Loucy (cell line): ENCODE results near the gene ALOX15.

ENCODE experiments used
- H2AFZ ChIP-seq: fragments of 200-600 bp; sonication (generic); 2 replicates; pipeline ENCODE4 v1.6.0; 2016; ENCODE audit warnings: antibody characterized with exemption, mild to moderate bottlenecking, low read length, moderate library complexity
- H3F3A ChIP-seq: fragments of 200-600 bp; 2 replicates; pipeline ENCODE4 v1.6.0; 2016; ENCODE audit warnings: antibody characterized with exemption, low read depth, mild to moderate bottlenecking
- H3K27me3 ChIP-seq: fragments of 200-600 bp; sonication (generic); 2 replicates; pipeline ENCODE4 v1.6.1; 2014; ENCODE audit warnings: low read length, mild to moderate bottlenecking; ENCODE audit not compliant: insufficient read depth, poor library complexity, severe bottlenecking
- H3K36me3 ChIP-seq: fragments of 200-600 bp; sonication (generic); 2 replicates; pipeline ENCODE4 v1.6.1; 2016; ENCODE audit warnings: low read length; ENCODE audit not compliant: insufficient read depth
- H3K4me1 ChIP-seq: fragments of 200-600 bp; sonication (generic); 2 replicates; pipeline ENCODE4 v1.5.1; 2014; ENCODE audit warnings: low read length, mild to moderate bottlenecking; ENCODE audit not compliant: insufficient read depth, poor library complexity, severe bottlenecking
- H3K4me2 ChIP-seq: fragments of 200-600 bp; sonication (generic); 2 replicates; pipeline ENCODE4 v1.6.0; 2014; ENCODE audit warnings: antibody characterized with exemption, low read length, low read depth, mild to moderate bottlenecking; ENCODE audit not compliant: poor library complexity, severe bottlenecking
- H3K4me3 ChIP-seq: fragments of 200-600 bp; sonication (generic); 2 replicates; pipeline ENCODE4 v1.5.1; 2014; ENCODE audit warnings: low read length, mild to moderate bottlenecking, mixed read lengths; ENCODE audit not compliant: poor library complexity, severe bottlenecking
- H3K79me2 ChIP-seq: fragments of 200-600 bp; sonication (generic); 2 replicates; pipeline ENCODE4 v1.6.1; 2014; ENCODE audit warnings: low read length; ENCODE audit not compliant: insufficient read depth
- H3K9ac ChIP-seq: fragments of 200-600 bp; sonication (generic); 2 replicates; pipeline ENCODE4 v1.6.0; 2014; ENCODE audit warnings: mild to moderate bottlenecking, low read depth, low read length, moderate library complexity; ENCODE audit not compliant: poor library complexity, severe bottlenecking
- H3K9me2 ChIP-seq: fragments of 200-600 bp; sonication (generic); replicated peaks from 2 replicates; pipeline ENCODE4 v1.6.1; 2016; ENCODE audit warnings: low read depth, low read length, mixed read lengths
- H3K9me3 ChIP-seq: fragments of 200-600 bp; sonication (generic); 2 replicates; pipeline ENCODE4 v1.6.1; 2014; ENCODE audit warnings: mild to moderate bottlenecking, antibody characterized with exemption, low read length, low read depth; ENCODE audit not compliant: insufficient read depth
- H4K20me1 ChIP-seq: fragments of 200-600 bp; sonication (generic); 2 replicates; pipeline ENCODE4 v1.6.0; 2014; ENCODE audit warnings: antibody characterized with exemption, low read length, mild to moderate bottlenecking; ENCODE audit not compliant: insufficient read depth, poor library complexity, severe bottlenecking
- CTCF ChIP-seq: fragments of 200-600 bp; sonication (generic); conservative IDR thresholded peaks from 2 replicates; pipeline ENCODE4 v1.5.1; 2014; ENCODE audit warnings: mild to moderate bottlenecking, antibody characterized with exemption, low read length
- EZH2phosphoT487 ChIP-seq: fragments of 200-600 bp; IDR thresholded peaks from 2 replicates; pipeline ENCODE4 v1.6.1; 2018; ENCODE audit warnings: antibody characterized with exemption, mild to moderate bottlenecking, moderate library complexity, borderline replicate concordance

ALOX15 gene

GRCh38 chr17:4679658-4680057, 38.2 kb upstream of the ALOX15 start:
- Histone ChIP-seq H3K9ac (no peak overlapping the region), H3K79me2 (no peaks in the 10 kb centered on the region), H3K4me1 (no peaks in the 10 kb centered on the region), H2AFZ (no peak overlapping the region), H3K9me3 (no peaks in the 10 kb centered on the region), H3K4me3 (no peak overlapping the region), H3K27me3 (no peaks in the 10 kb centered on the region), H3K4me2 (no peak overlapping the region), H3K36me3 (peaks cover 84% of the 10 kb centered on the region), H4K20me1 (no peaks in the 10 kb centered on the region), H3F3A (no peaks in the 10 kb centered on the region), H3K9me2 (no peaks in the 10 kb centered on the region)
- TF ChIP-seq CTCF: no peak
- no peak for TF ChIP-seq EZH2phosphoT487

- Histone ChIP-seq H3K27me3 (no peaks in the 10 kb centered on the region), H3K4me3 (no peak overlapping the region), H3K4me1 (no peaks in the 10 kb centered on the region), H3K9me2 (no peaks in the 10 kb centered on the region), H3K9me3 (no peaks in the 10 kb centered on the region), H3K79me2 (no peaks in the 10 kb centered on the region), H3K9ac (no peak overlapping the region), H3K36me3 (peaks cover 88% of the 10 kb centered on the region), H2AFZ (no peak overlapping the region), H3K4me2 (no peak overlapping the region), H4K20me1 (no peaks in the 10 kb centered on the region), H3F3A (no peaks in the 10 kb centered on the region)
- TF ChIP-seq CTCF: no peak
- TF ChIP-seq EZH2phosphoT487: no peak
These were observed 37.1 kb upstream of the ALOX15 start for GRCh38 chr17:4678448-4679026.

GRCh38 chr17:4676791-4677190, 35.3 kb upstream of the ALOX15 start:
- no peaks in the 10 kb centered on the region for H3K4me1 ChIP-seq
- no peaks in the 10 kb centered on the region for H3F3A ChIP-seq
- no peaks in the 10 kb centered on the region for H3K27me3 ChIP-seq
- no peak overlapping the region for H2AFZ ChIP-seq
- H3K9ac ChIP-seq: no peak overlapping the region
- no peaks in the 10 kb centered on the region for H3K9me3 ChIP-seq
- H3K9me2 ChIP-seq: no peaks in the 10 kb centered on the region
- no peak for TF ChIP-seq CTCF
- no peak for TF ChIP-seq EZH2phosphoT487
- no peaks in the 10 kb centered on the region for H4K20me1 ChIP-seq
- H3K4me2 ChIP-seq: no peak overlapping the region
- no peak overlapping the region for H3K4me3 ChIP-seq
- peaks cover 93% of the 10 kb centered on the region for H3K36me3 ChIP-seq
- H3K79me2 ChIP-seq: no peaks in the 10 kb centered on the region
